ENCODE data around the gene CLEC18A. TPM values are rescaled to one million over a fixed set of nuclear protein-coding genes. Genes with fewer than 3 reads are reported as not detected.

CLEC18A gene
- polyA plus RNA-seq, 1 experiment: not detected

- H3K9me3 ChIP-seq (ENCODE audit: control insufficient read depth, insufficient read depth, low read length): no peaks in the 10 kb centered on the region; the same call in 1 of the 2 replicates
- peak overlapping the region; percentile 87 for H3K27ac ChIP-seq (ENCODE audit: low read depth, low read length)
- no peaks in the 10 kb centered on the region for H3K27me3 ChIP-seq (ENCODE audit: control insufficient read depth, insufficient read depth, low read length)
- H3K4me3 ChIP-seq (ENCODE audit: low read depth, low read length): peak overlapping the region; percentile 35
- ChIA-PET POLR2A (interaction anchor here (1.1 kb wide), 1 partner anchor 76 kb away, joined by 5 read pairs; no protein-coding TSS in a partner anchor), CTCF (interaction anchor here (1.5 kb wide), 1 partner anchor 128 kb away, joined by 3 read pairs; no protein-coding TSS in a partner anchor)
- no peak for TF ChIP-seq CTCF (IDR thresholded peaks at IDR 0.05; ENCODE audit: low read depth, low read length)
- peak; percentile 55 for DNase-seq (ENCODE audit: low read depth, low spot score)
Measured at GRCh38 chr16:69924777-69925191, 26.4 kb upstream of the CLEC18A start.

- Histone ChIP-seq H3K9me3 (ENCODE audit: control insufficient read depth, insufficient read depth, low read length) (no peaks in the 10 kb centered on the region; the same call in 1 of the 2 replicates), H3K27me3 (ENCODE audit: control insufficient read depth, insufficient read depth, low read length) (no peaks in the 10 kb centered on the region), H3K27ac (ENCODE audit: low read depth, low read length) (peak overlapping the region; percentile 87), H3K4me3 (ENCODE audit: low read depth, low read length) (peak overlapping the region; percentile 35; the same call in 1 of the 2 replicates)
- POLR2A ChIA-PET: interaction anchor here (0.6 to 1.1 kb wide), 2 partner anchors 76 to 126 kb away, joined by 3 to 5 read pairs; no protein-coding TSS in a partner anchor
- no peak for DNase-seq (ENCODE audit: low read depth, low spot score)
- CTCF ChIA-PET: interaction anchor here (0.7 to 1.5 kb wide), 3 partner anchors 128 to 171 kb away, joined by 3 to 4 read pairs (median 3); partner anchors contain the start of gene NOB1
- TF ChIP-seq CTCF (IDR thresholded peaks at IDR 0.05; ENCODE audit: low read depth, low read length): no peak
Measured at GRCh38 chr16:69925311-69925710, 25.8 kb upstream of the CLEC18A start.

- POLR2A ChIA-PET: no interaction called here
- no peak overlapping the region for H3K4me3 ChIP-seq (ENCODE audit: low read depth, low read length)
Measured at GRCh38 chr16:69926241-69926640, 24.9 kb upstream of the CLEC18A start.

GRCh38 chr16:69927056-69927757, 23.9 kb upstream of the CLEC18A start:
- DNase-seq (ENCODE audit: low read depth, low spot score): no peak
- POLR2A ChIA-PET: interaction anchor here (1.3 kb wide), 1 partner anchor 9 kb away, joined by 3 read pairs; no protein-coding TSS in a partner anchor
- H3K27me3 ChIP-seq (ENCODE audit: control insufficient read depth, insufficient read depth, low read length): no peaks in the 10 kb centered on the region
- no peak overlapping the region for H3K27ac ChIP-seq (ENCODE audit: low read depth, low read length)
- no peaks in the 10 kb centered on the region; the same call in 1 of the 2 replicates for H3K9me3 ChIP-seq (ENCODE audit: control insufficient read depth, insufficient read depth, low read length)
- TF ChIP-seq CTCF (IDR thresholded peaks at IDR 0.05; ENCODE audit: low read depth, low read length): no peak
- CTCF ChIA-PET: interaction anchor here (1.2 to 6.7 kb wide), 3 partner anchors 9 to 172 kb away, joined by 4 to 216 read pairs (median 6); partner anchors contain the start of gene NOB1
- no peak overlapping the region for H3K4me3 ChIP-seq (ENCODE audit: low read depth, low read length)

More at GRCh38 chr16:69926241-69926640, 24.9 kb upstream of the CLEC18A start:
- TF ChIP-seq CTCF (IDR thresholded peaks at IDR 0.05; ENCODE audit: low read depth, low read length): no peak
- Histone ChIP-seq H3K9me3 (ENCODE audit: control insufficient read depth, insufficient read depth, low read length) (no peaks in the 10 kb centered on the region; the same call in 1 of the 2 replicates), H3K27me3 (ENCODE audit: control insufficient read depth, insufficient read depth, low read length) (no peaks in the 10 kb centered on the region), H3K27ac (ENCODE audit: low read depth, low read length) (no peak overlapping the region)
- no peak for DNase-seq (ENCODE audit: low read depth, low spot score)
- CTCF ChIA-PET: interaction anchor here (0.7 to 0.9 kb wide), 2 partner anchors 130 to 172 kb away, joined by 3 to 4 read pairs; partner anchors contain the start of gene NOB1

All from AG04450 (cell line).